SU-DHL-6 (cell line): ENCODE measurements around the gene AK2.

Source experiments
- EZH2phosphoT487 ChIP-seq: fragments of 200-600 bp; sonication (generic), shearing (Covaris generic); conservative IDR thresholded peaks from 2 replicates; pipeline ENCODE4 v1.6.1; 2018; ENCODE audit warnings: mild to moderate bottlenecking, antibody characterized with exemption, low read length, moderate library complexity, mixed read lengths
- TF ChIP-seq, protein P1 (sequence below): fragments of 200-600 bp; sonication (generic); IDR thresholded peaks from one replicate; pipeline ENCODE4 v1.5.1; 2017; ENCODE audit warnings: antibody characterized with exemption, mild to moderate bottlenecking, low read length, moderate library complexity; ENCODE audit not compliant: insufficient read depth, poor library complexity, severe bottlenecking

DNA sequence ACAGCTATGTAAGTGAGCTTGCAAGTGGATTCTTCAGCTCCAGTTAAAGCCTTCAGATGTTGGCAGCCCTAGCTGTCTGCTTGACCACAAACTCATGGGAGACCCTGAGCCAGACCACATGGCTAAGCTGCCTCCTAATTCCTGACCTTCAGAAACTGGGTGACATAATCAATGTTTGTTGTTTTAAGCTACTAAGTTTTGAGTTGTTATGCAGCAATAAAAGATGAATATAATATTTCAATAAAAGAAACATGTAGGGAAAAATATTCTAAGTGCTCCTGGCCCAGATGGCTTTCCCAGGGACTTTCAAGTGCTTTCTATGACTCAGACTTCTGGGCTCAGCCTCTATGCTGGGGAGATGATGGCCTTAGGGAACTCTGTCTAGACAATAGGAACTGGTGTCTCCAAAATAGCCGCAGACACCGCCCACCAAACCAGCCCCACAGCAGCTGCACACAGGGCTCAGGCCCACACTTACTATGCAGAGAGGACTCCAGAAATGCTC, 23.9 kb upstream of the AK2 start:
- TF ChIP-seq, protein P1, sequence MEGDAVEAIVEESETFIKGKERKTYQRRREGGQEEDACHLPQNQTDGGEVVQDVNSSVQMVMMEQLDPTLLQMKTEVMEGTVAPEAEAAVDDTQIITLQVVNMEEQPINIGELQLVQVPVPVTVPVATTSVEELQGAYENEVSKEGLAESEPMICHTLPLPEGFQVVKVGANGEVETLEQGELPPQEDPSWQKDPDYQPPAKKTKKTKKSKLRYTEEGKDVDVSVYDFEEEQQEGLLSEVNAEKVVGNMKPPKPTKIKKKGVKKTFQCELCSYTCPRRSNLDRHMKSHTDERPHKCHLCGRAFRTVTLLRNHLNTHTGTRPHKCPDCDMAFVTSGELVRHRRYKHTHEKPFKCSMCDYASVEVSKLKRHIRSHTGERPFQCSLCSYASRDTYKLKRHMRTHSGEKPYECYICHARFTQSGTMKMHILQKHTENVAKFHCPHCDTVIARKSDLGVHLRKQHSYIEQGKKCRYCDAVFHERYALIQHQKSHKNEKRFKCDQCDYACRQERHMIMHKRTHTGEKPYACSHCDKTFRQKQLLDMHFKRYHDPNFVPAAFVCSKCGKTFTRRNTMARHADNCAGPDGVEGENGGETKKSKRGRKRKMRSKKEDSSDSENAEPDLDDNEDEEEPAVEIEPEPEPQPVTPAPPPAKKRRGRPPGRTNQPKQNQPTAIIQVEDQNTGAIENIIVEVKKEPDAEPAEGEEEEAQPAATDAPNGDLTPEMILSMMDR = no peak
- no peak for TF ChIP-seq EZH2phosphoT487
